Measurements from ENCODE around the gene AQP5. TPM values are rescaled to one million over a fixed set of nuclear protein-coding genes. Genes with fewer than 3 reads are reported as not detected.

Gene AQP5
- total RNA-seq, 2 experiments from 2014 or later = not detected

GRCh38 chr12:49937639-49938300 lies 23.9 kb upstream of the AQP5 start:
- DNase-seq = no peak
- ChIA-PET CTCF (no interaction called here), POLR2A (no interaction called here)
- peaks cover 6% of the 10 kb centered on the region for H3K4me1 Mint-ChIP-seq
- H3K27me3 Mint-ChIP-seq = peaks cover 3% of the 10 kb centered on the region
- no peaks in the 10 kb centered on the region for H3K9me3 Mint-ChIP-seq
- H3K27ac Mint-ChIP-seq = no peak overlapping the region
- no peaks in the 10 kb centered on the region for H3K36me3 Mint-ChIP-seq (ENCODE audit: low read depth)
- H3K4me3 Mint-ChIP-seq = no peak overlapping the region

DNA sequence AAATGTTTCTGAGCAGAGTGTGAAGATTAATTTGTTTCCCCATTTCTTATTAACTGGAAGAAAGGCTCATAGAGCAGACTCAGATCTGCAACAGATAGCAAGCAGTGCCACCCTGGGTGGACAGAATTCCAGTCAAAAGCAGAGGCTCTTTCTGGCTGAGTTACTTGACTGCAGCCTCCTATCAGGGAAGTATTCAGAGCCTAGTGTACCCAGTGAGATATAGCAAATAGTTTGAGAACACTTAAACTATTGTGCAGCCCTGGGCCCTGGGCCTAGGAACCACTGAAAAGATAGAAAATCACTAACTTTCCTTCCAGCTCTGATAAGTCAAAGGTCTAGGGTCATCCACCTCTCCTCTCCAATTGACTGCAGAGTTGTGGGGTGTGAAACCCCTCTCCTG lies 22.4 kb upstream of the AQP5 start:
- Mint-ChIP-seq H3K36me3 (ENCODE audit: low read depth) (no peaks in the 10 kb centered on the region), H3K4me3 (no peak overlapping the region), H3K9me3 (no peaks in the 10 kb centered on the region), H3K27ac (no peak overlapping the region), H3K27me3 (peaks cover 3% of the 10 kb centered on the region), H3K4me1 (peaks cover 12% of the 10 kb centered on the region)
- CTCF ChIA-PET = interaction anchor here (0.6 to 1.7 kb wide), 5 partner anchors 9 to 542 kb away, joined by 3 to 6 read pairs (median 3); no protein-coding TSS in a partner anchor
- POLR2A ChIA-PET = no interaction called here
- no peak for DNase-seq

- Mint-ChIP-seq H3K36me3 (ENCODE audit: low read depth) (no peaks in the 10 kb centered on the region), H3K27me3 (no peaks in the 10 kb centered on the region), H3K4me1 (peaks cover 14% of the 10 kb centered on the region), H3K9me3 (no peaks in the 10 kb centered on the region), H3K4me3 (no peak overlapping the region), H3K27ac (no peak overlapping the region)
- POLR2A ChIA-PET = no interaction called here
- DNase-seq = no peak
- CTCF ChIA-PET = interaction anchor here (0.7 to 1.7 kb wide), 4 partner anchors 10 to 56 kb away, joined by 3 to 6 read pairs (median 3); no protein-coding TSS in a partner anchor
Observed at GRCh38 chr12:49939707-49940106, 22.0 kb upstream of the AQP5 start.

GRCh38 chr12:49941556-49942511 lies 19.8 kb upstream of the AQP5 start:
- Mint-ChIP-seq H3K36me3 (ENCODE audit: low read depth) (no peaks in the 10 kb centered on the region), H3K27ac (no peak overlapping the region), H3K9me3 (no peaks in the 10 kb centered on the region), H3K4me1 (peaks cover 28% of the 10 kb centered on the region), H3K27me3 (no peaks in the 10 kb centered on the region), H3K4me3 (no peak overlapping the region)
- POLR2A ChIA-PET = no interaction called here
- DNase-seq = no peak
- CTCF ChIA-PET = interaction anchor here (0.7 to 3.4 kb wide), 3 partner anchors 10 to 225 kb away, joined by 3 to 13 read pairs (median 3); no protein-coding TSS in a partner anchor

GRCh38 chr12:49942512-49942893 lies 19.2 kb upstream of the AQP5 start:
- no peaks in the 10 kb centered on the region for H3K9me3 Mint-ChIP-seq
- ChIA-PET POLR2A (no interaction called here), CTCF (interaction anchor here (0.5 to 3.4 kb wide), 4 partner anchors 10 to 707 kb away, joined by 3 to 13 read pairs (median 3); no protein-coding TSS in a partner anchor)
- no peaks in the 10 kb centered on the region for H3K27me3 Mint-ChIP-seq
- peak overlapping the region; percentile 50 for H3K27ac Mint-ChIP-seq
- H3K4me3 Mint-ChIP-seq = no peak overlapping the region
- H3K4me1 Mint-ChIP-seq = peaks cover 28% of the 10 kb centered on the region
- DNase-seq = no peak
- no peaks in the 10 kb centered on the region for H3K36me3 Mint-ChIP-seq (ENCODE audit: low read depth)

DNA sequence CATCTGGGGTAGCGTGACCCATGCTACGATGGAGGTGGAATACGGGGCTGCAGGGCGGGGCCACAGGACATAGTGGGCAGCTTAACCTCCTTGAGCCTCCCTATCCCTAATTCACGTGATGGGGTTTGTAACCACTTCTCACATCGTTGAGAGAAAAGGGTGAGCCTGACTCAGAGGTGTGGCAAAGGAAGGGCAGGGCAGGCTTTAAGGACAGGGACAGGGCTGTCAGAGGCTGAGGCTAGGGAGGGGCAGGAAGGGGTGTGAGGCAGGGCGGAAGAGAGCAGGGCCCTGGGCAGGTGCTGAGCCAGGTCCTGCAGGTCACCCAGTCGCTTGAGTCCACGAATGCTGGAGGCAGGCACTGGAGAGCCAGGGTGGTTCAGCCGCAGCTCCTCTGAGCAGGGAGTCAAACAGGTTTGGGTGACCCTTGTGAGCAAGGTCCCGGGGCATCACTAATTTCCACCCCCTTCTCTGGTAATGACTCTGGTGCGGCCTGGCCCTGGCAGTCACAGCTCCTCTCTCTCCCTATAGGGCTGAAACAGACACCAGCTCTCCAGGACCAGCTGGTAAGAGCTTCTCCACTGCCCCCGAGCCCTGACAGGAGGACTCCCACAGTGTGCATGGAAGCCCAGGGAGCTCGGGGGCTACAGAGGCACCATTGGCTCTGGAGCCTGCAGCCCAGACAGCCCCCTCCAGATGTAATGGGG lies 18.6 kb upstream of the AQP5 start:
- CTCF ChIA-PET = interaction anchor here (0.5 to 3.4 kb wide), 3 partner anchors 11 to 708 kb away, joined by 3 to 13 read pairs (median 3); no protein-coding TSS in a partner anchor
- no peaks in the 10 kb centered on the region for H3K27me3 Mint-ChIP-seq
- POLR2A ChIA-PET = no interaction called here
- H3K36me3 Mint-ChIP-seq (ENCODE audit: low read depth) = no peaks in the 10 kb centered on the region
- no peak overlapping the region for H3K4me3 Mint-ChIP-seq
- H3K27ac Mint-ChIP-seq = peak overlapping the region; percentile 50
- peak; percentile 20 for DNase-seq
- no peaks in the 10 kb centered on the region for H3K9me3 Mint-ChIP-seq
- H3K4me1 Mint-ChIP-seq = peaks cover 28% of the 10 kb centered on the region

DNA sequence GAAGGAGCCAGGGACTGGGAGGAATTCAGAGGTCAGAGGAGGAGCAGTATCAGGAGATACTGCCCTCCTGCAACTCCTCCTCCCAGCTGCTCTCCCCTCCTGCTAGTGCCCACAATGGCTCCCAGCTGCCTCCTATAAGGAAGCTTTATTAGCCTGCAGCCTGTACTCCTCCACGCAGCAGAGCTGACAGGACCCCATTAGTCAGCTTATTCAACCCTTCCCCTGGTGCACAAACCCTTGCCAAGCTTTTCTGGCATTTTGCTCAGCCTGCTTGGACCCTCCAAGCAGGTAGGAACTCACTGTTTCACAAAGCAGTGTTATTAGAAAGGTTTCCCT lies 18.1 kb upstream of the AQP5 start:
- DNase-seq = no peak
- Mint-ChIP-seq H3K36me3 (ENCODE audit: low read depth) (no peaks in the 10 kb centered on the region), H3K4me1 (peaks cover 28% of the 10 kb centered on the region), H3K27me3 (no peaks in the 10 kb centered on the region), H3K27ac (no peak overlapping the region), H3K4me3 (no peak overlapping the region), H3K9me3 (no peaks in the 10 kb centered on the region)
- ChIA-PET POLR2A (no interaction called here), CTCF (interaction anchor here (3.4 kb wide), 1 partner anchor 23 kb away, joined by 13 read pairs; no protein-coding TSS in a partner anchor)

DNA sequence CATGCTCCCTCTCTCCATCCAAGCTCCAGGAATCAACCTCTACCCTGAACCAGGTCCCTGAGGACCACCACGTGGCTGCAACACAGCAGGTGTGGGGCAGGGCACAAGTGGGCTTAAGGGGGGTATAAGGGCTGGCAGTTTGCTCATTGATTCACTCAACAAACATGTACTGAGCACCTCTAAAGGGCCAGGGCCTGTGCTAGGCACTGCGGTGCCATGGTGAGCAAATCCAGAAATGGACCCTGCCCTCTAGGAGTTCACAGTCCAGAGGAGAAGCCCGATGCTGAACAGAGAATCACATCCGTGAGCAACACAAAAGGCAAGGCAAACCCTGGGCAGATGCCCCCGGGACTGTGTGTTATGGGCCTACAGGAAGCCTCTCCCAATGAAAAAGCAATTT lies 17.6 kb upstream of the AQP5 start:
- CTCF ChIA-PET = interaction anchor here (3.4 kb wide), 1 partner anchor 23 kb away, joined by 13 read pairs; no protein-coding TSS in a partner anchor
- no peaks in the 10 kb centered on the region for H3K36me3 Mint-ChIP-seq (ENCODE audit: low read depth)
- H3K4me3 Mint-ChIP-seq = no peak overlapping the region
- no peak for DNase-seq
- H3K9me3 Mint-ChIP-seq = no peaks in the 10 kb centered on the region
- H3K4me1 Mint-ChIP-seq = peaks cover 28% of the 10 kb centered on the region
- H3K27ac Mint-ChIP-seq = no peak overlapping the region
- POLR2A ChIA-PET = no interaction called here
- H3K27me3 Mint-ChIP-seq = no peaks in the 10 kb centered on the region

GRCh38 chr12:49944718-49945117 lies 17.0 kb upstream of the AQP5 start:
- Mint-ChIP-seq H3K4me3 (no peak overlapping the region), H3K27ac (no peak overlapping the region), H3K27me3 (peaks cover under 1% of the 10 kb centered on the region), H3K4me1 (peaks cover 28% of the 10 kb centered on the region), H3K9me3 (no peaks in the 10 kb centered on the region), H3K36me3 (ENCODE audit: low read depth) (no peaks in the 10 kb centered on the region)
- CTCF ChIA-PET = interaction anchor here (0.9 to 4.6 kb wide), 10 partner anchors 12 to 203 kb away, joined by 3 to 42 read pairs (median 6); partner anchors contain the start of genes COX14 and TMBIM6
- DNase-seq = no peak
- POLR2A ChIA-PET = no interaction called here

DNA sequence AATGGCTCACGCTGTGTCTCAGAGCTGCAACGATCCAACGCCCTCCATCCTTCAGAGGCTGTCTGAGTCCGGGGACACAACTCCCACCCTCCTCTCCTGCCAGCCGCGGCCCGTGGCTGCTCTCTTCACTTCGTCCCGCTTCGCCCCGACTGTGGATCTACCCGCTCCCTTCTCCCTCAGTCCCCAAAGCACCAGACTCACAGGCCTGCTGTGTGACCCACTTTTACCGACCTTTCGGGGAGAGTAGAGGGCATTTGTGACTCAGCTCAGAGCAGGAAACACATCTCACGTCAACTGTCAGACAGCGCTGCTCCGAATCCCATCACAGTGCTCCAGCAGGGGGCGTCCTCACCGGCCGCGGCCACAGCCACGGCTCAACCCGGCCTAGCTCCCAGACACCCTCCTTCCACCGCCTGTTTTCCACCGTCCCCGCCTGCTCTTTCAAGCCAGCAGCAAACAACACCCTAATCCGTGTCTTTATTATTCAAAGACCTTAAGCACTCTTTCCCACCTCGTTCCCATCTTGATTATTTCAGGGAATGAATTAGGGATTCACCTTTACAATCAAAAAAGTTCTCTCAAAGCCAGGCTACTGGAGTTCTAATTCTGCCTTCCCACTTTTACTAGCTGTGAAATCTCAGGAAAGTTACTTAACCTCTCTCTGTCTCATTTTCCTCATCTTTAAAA lies 16.1 kb upstream of the AQP5 start:
- no peaks in the 10 kb centered on the region for H3K36me3 Mint-ChIP-seq (ENCODE audit: low read depth)
- ChIA-PET POLR2A (no interaction called here), CTCF (interaction anchor here (0.6 to 4.6 kb wide), 34 partner anchors 8 to 579 kb away, joined by 3 to 42 read pairs (median 4); partner anchors contain the start of genes COX14, RACGAP1, SPATS2 and TMBIM6)
- H3K27me3 Mint-ChIP-seq = peaks cover 2% of the 10 kb centered on the region
- H3K27ac Mint-ChIP-seq = peak overlapping the region; percentile 89
- H3K4me3 Mint-ChIP-seq = peak overlapping the region; percentile 69
- DNase-seq = peak; percentile 81
- no peaks in the 10 kb centered on the region for H3K9me3 Mint-ChIP-seq
- H3K4me1 Mint-ChIP-seq = peaks cover 28% of the 10 kb centered on the region

- no peaks in the 10 kb centered on the region for H3K36me3 Mint-ChIP-seq (ENCODE audit: low read depth)
- H3K4me3 Mint-ChIP-seq = no peak overlapping the region
- POLR2A ChIA-PET = no interaction called here
- peaks cover 28% of the 10 kb centered on the region for H3K4me1 Mint-ChIP-seq
- H3K9me3 Mint-ChIP-seq = no peaks in the 10 kb centered on the region
- CTCF ChIA-PET = interaction anchor here (0.7 to 4.6 kb wide), 25 partner anchors 9 to 331 kb away, joined by 3 to 42 read pairs (median 4); partner anchors contain the start of genes COX14, RACGAP1 and TMBIM6
- DNase-seq = no peak
- H3K27ac Mint-ChIP-seq = no peak overlapping the region
- H3K27me3 Mint-ChIP-seq = peaks cover 3% of the 10 kb centered on the region
Observed at GRCh38 chr12:49946086-49946485, 15.6 kb upstream of the AQP5 start.

DNA sequence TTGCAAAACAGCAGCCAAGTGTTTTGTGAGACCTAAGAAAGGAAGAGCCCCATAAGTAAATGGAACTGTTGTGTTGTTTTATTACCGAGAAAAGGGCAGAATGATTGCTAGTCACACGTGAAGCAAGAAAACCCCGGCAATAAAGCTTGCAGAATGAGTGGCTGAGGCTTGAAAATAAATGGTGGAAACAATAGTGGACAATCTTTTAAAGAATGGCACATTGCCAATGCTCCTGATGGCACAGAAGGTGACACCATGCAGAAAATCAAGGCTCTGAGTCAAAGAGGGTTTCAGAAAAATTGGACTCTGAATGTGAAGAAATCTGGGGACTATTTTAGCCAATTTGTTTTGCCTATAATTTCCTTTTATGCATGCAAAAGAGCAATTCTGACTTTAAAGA lies 15.2 kb upstream of the AQP5 start:
- CTCF ChIA-PET = interaction anchor here (0.9 to 4.6 kb wide), 16 partner anchors 9 to 331 kb away, joined by 3 to 42 read pairs (median 6); partner anchors contain the start of gene TMBIM6
- POLR2A ChIA-PET = interaction anchor here (0.6 kb wide), 1 partner anchor 411 kb away, joined by 3 read pairs; no protein-coding TSS in a partner anchor
- H3K4me1 Mint-ChIP-seq = peaks cover 28% of the 10 kb centered on the region
- H3K27me3 Mint-ChIP-seq = peaks cover 7% of the 10 kb centered on the region
- no peak overlapping the region for H3K27ac Mint-ChIP-seq
- no peak for DNase-seq
- no peak overlapping the region for H3K4me3 Mint-ChIP-seq
- H3K9me3 Mint-ChIP-seq = no peaks in the 10 kb centered on the region
- no peaks in the 10 kb centered on the region for H3K36me3 Mint-ChIP-seq (ENCODE audit: low read depth)

All from activated CD4-positive, alpha-beta T cell treated with anti-CD3 and anti-CD28 coated beads, Interleukin-2, amount 10 ng/mL, durations not matched to agents 7 days and 5 days (primary cell).